GM19328 (cell line): Measurements from ENCODE around the gene TFF1.

Source experiments
- ATAC-seq: cut with Tn5 transposase; IDR thresholded peaks from one replicate; pipeline ENCODE4 v1.9.1; 2021; ENCODE audit warnings: mild to moderate bottlenecking, moderate library complexity; ENCODE audit not compliant: unreplicated experiment

Gene TFF1

DNA sequence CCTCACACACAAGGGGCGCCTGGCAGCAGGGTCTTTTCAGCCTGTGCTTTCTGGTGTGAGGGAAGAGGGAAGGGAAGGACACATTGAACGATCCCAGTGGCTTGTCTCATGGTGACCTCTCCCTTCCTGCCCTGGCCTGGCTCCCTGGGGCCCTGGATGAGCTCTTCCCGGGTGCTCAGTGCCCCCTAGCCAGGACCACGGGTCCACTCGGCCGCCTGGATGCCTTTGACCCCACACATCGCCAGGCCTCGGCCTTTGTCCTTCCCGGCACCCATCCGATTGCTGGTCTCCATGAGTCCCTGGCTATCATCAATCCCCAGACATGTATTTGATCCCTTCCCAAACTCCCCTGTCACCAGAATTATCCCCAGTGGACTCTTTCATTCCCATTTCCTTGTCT lies 45.1 kb downstream of the TFF1 start:
- ATAC-seq, result no peak

- no peak for ATAC-seq
Measured at GRCh38 chr21:42320791-42321190, 45.5 kb downstream of the TFF1 start.

DNA sequence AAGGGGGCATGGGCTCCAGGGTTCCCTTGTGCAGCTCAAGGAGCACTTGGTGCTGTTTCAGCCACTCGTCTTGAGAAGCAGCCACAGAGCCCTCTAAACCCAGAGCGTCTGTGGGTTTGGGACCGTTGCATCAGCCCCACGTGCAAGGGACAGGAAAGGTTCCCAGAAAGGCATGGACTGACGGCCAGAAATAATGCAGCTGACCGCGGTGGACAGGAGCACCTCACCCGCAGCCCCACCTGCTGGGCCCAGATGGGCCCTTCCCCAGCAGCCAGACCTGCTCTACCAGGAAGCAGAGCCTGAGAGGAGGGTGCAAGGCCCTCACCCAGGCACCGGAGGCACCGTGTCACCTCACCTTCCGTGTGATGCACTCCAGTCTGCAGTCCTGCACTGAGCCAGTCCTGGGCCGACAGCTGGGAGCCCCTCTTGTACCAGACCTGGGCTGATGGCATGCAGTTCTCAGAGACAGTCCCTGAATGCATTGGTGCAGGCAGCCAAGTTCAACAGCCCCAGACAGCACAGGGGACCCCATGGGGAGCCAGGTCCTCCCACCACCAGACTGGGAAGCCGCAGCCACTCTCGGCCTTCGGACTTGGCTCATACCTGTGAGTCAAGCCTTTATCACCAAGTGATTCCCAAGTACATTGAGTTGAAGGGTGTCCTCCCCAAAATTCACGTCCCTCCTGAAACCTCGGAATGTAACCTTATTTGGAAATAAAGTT lies 46.3 kb downstream of the TFF1 start:
- no peak for ATAC-seq

GRCh38 chr21:42319376-42319775 lies 47.0 kb downstream of the TFF1 start:
- ATAC-seq, result no peak

DNA sequence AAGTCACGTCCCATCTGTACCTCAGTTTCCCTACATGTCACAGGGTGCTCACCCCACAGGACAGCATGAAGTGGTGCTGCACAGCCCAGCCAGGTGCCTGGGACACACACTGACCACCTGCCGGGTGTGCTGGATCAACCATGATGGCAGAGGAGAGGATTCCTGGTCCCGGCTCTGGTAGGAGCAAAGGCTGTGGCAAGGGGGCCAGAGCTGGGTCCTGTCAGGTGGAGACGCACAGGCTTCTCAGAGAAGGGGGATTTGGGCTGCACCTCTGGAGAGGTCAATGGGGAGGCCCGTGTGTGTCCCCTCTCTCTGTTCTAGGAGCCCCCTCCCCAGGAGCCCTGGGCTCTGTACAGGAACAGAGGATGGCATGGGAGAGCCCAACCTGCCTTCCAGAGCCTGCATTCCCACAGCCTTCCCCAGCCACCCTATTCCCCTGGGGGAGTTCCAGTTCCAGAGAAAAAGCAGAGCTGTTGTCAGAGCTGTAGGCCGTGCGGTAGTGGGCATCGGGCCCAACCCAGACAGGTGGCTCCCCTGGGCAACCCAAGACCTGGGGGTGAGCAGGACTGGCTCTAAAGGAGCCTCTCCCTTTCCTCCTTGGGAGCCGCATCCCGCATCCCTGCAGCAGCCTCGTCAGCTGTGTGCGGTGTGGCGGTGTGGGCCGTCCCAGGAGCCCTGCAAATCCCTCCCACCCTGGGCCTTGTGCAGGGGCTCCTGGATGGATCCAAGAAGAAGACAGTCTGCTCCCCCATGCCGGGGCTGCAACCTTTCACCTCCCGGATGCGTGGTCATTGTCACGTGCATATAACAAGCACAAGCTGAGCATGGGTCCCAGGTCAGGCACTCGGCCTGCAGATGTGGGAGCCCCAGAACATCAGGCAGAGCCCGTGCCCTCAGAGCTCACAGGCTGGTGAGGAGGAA lies 48.2 kb downstream of the TFF1 start:
- no peak for ATAC-seq

GRCh38 chr21:42317341-42317741 lies 49.0 kb downstream of the TFF1 start:
- no peak for ATAC-seq

DNA sequence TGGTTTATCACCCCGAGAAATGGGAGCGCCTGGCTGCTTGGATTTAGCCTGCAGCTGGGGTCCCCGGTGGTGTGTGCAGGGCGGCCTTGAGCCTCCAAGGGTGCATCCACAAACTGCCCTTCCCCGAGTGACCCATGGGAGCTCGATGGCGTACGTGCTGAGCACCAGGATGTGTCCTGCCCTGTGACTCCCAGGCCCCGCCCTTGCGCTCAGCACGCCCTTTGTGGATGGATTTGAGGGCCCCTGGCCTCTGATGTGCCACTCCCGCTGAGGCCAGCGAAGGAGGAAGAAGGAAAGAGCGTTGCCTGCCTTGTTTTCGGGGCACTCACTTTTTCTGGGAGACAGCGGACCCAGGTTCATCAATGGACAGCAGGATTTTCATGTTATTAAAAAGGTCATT lies 49.4 kb downstream of the TFF1 start:
- no peak for ATAC-seq

- ATAC-seq, result no peak
Measured at GRCh38 chr21:42315296-42315891, 50.9 kb downstream of the TFF1 start, which contains the start of gene TFF3. TFF3 (minus strand) TSS chr21:42315409; CDS start chr21:42315374, 35 bp downstream.

DNA sequence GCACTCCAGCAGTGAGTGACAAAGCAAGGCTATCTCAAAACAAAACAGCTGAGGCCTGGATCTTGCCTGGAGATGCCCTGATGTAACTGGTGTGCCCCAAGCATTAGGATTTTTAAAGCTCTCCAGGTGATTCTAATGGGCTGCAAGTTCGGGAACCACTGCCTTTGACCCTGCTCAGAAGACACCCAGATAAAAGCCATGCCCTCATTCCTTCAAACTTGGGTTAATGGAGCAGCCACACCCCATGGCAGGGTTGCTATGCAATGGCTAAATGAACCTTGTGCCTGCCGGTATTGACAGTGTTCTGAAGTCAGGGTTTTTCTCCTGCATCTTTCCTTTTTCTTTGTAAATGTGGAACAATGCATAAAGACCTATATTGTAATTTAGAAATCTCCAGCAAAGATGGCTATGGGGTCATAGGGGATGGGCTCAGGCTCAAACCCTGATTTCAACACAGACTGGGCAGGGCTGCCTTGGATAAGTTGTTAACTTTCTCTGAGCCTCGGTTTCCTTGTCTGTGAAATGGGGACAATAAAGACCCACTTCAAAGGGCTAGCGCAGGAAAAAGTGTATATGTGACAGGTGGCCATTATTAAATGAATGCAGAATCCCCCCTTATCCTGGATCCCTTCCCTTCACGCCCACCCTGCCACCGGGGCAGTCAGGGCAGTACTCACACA lies 51.6 kb downstream of the TFF1 start:
- no peak for ATAC-seq

DNA sequence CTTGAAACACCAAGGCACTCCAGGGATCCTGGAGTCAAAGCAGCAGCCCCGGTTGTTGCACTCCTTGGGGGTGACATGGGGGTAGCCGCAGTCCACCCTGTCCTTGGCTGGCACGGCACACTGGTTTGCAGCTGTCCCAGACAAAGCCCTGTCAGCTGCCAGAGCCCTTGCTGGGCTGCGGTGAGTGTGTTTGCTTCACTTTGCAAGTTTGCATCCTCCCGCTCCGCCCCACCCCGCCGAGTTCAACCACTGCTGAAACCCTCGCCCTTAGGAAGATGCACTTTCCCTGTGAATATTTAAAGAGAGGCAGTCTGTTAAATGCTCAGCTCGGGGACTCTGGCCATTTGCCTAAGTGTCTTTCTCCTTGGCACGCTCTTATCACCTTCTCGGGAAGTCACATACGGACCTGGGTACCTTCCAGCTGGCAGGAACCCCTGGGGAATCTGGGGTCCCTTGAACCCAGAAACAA lies 52.8 kb downstream of the TFF1 start:
- ATAC-seq, result no peak

DNA sequence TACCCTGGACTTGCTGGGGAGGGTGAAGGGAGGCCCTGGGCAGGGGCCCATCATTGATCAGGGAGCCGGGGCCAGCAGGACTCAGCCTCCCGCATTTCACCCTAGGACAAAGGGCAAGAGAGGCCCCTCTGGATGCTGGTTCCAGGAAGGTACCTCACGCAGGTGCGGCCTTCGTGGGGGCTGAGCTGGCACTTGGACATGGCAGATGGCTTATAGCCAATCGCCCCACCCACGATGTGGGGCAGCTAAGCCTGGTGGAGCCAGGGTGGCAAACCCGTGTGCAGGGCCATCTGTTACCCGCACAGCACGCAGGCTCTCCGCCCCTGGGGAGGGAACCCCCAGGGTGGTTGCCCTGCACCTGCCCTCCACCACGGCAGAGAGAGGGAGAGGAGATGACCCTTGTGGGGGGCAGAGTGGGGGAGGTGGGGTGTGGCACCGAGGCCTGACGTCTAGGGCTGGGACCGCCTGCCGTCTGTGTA lies 53.7 kb downstream of the TFF1 start:
- no peak for ATAC-seq
